Spleen (tissue), 11 donors: ENCODE measurements around the gene OR1L8. TPM values are rescaled to one million over a fixed set of nuclear protein-coding genes. Genes with fewer than 3 reads are reported as not detected.

Source experiments
- DNase-seq: peaks from one replicate; pipeline ENCODE4 v3.0.0-alpha.2; 2020
- H3K27ac ChIP-seq, 8 donors: fragments of 200-600 bp; sonication (generic) in 7 of 8; 1 replicate in 4 of 8; 2 replicates in 4 of 8; pipeline versions ENCODE4 v1.5.0 to v1.8.0; 2016 to 2021; ENCODE audit warnings: inconsistent platforms in 4 of 8, mild to moderate bottlenecking in 4 of 8, moderate library complexity in 1 of 8
- H3K27me3 ChIP-seq, 7 donors: fragments of 200-600 bp; sonication (generic) in 6 of 7; replicated peaks in 1 of 7; 1 replicate in 4 of 7; 2 replicates in 3 of 7; pipeline versions ENCODE4 v1.5.0 to v1.8.0; 2016 to 2021; ENCODE audit warnings: inconsistent platforms in 3 of 7, mild to moderate bottlenecking in 1 of 7
- H3K36me3 ChIP-seq, 6 donors: fragments of 200-600 bp; sonication (generic) in 5 of 6; 1 replicate in 4 of 6; 2 replicates in 2 of 6; pipeline versions ENCODE4 v1.5.0 to v1.8.0; 2016 to 2021; ENCODE audit warnings: inconsistent platforms in 2 of 6
- H3K4me1 ChIP-seq, 6 donors: fragments of 200-600 bp; sonication (generic) in 5 of 6; 1 replicate in 3 of 6; 2 replicates in 3 of 6; pipeline versions ENCODE4 v1.5.0 to v1.8.0; 2016 to 2021; ENCODE audit warnings: inconsistent platforms in 3 of 6
- H3K4me3 ChIP-seq, 8 donors: fragments of 200-600 bp; sonication (generic) in 7 of 8; 1 replicate in 4 of 8; 2 replicates in 4 of 8; pipeline versions ENCODE4 v1.5.0 to v1.8.0; 2016 to 2021; ENCODE audit warnings: inconsistent platforms in 4 of 8, mild to moderate bottlenecking in 4 of 8, moderate library complexity in 2 of 8
- H3K9me3 ChIP-seq, 8 donors: fragments of 200-600 bp; sonication (generic) in 7 of 8; 1 replicate in 4 of 8; 2 replicates in 4 of 8; pipeline versions ENCODE4 v1.5.0 to v1.8.0; 2016 to 2021; ENCODE audit warnings: inconsistent platforms in 4 of 8
- CTCF ChIP-seq, 11 experiments: fragments of 200-600 bp in 7 of 11; fragments of 450-650 bp in 4 of 11; sonication (generic) in 4 of 11; IDR thresholded peaks in 8 of 11; conservative IDR thresholded peaks in 3 of 11; 1 replicate in 7 of 11; 2 replicates in 4 of 11; pipeline versions ENCODE4 v1.4.0 to v1.8.0; 2016 to 2021; ENCODE audit warnings: antibody characterized with exemption in 11 of 11, inconsistent platforms in 4 of 11, mild to moderate bottlenecking in 1 of 11
- POLR2A ChIP-seq, 3 donors: fragments of 450-650 bp; IDR thresholded peaks; one replicate each; pipeline ENCODE4 v1.5.1; 2017; ENCODE audit warnings: antibody characterized with exemption in 3 of 3, mild to moderate bottlenecking in 1 of 3
- POLR2AphosphoS5 ChIP-seq, 3 donors: sonication (generic); formaldehyde crosslinking; IDR thresholded peaks; one replicate each; pipeline ENCODE4 v1.5.1; 2017; ENCODE audit warnings: antibody characterized with exemption in 3 of 3
- WGBS, 5 donors: extraction: QIAGEN DNeasy Blood & Tissue Kit in 3 of 5; methylation state at CpG; one replicate each; pipeline versions ENCODE4 v1.1.5 to v1.1.7; 2013 to 2018; 5-methylcytosine and 5-hydroxymethylcytosine counted together
- intact Hi-C: fragments of 100-400 bp; cut with DNase I; formaldehyde crosslinking; loops from one replicate; pipeline ENCODE4 v1.15.0; 2023; ENCODE audit warnings: low total_unique reads
- polyA plus RNA-seq, 3 donors: library from polyadenylated mRNA; stranded (reverse); fragments of 200-250 nt; gene quantifications; one replicate each; pipeline ENCODE4 v1.2.1, GENCODE V29; 2013
- total RNA-seq, 7 donors: library from RNA; depleted of rRNA in 3 of 7; stranded (reverse); fragments of >200 nt in 3 of 7; fragmentation: NEBNext Ultra II Directional in 4 of 7; extraction: Animal tissue kit (Norgen Biotek cat#: 25700) in 4 of 7; gene quantifications; one replicate each; pipeline versions ENCODE4 v1.1.0 to v1.2.1, GENCODE V29; 2016 to 2021
- donor health status: healthy with polysubstance abuse.
- donor health status: DM: no; HTN: no; CAD: no; lungs with moderate emphysema.
- donor health status: DM: no; HTN: no; CAD: no.
- donor health status: Bipolar disorder and iron deficiency.
- donor health status: healthy.
- donor health status: DM: no; HTN: no; CAD: no.
- donor health status: DM: yes; HTN: yes; CAD: no.

Gene OR1L8
- total and polyA plus RNA-seq, 10 donors, result 0.17 to 1.6 (median 0.68) TPM; not detected in 1

- H3K9me3 ChIP-seq, result no peaks in the 10 kb centered on the region
- TF ChIP-seq POLR2A (IDR thresholded peaks at IDR 0.05), result no peak
- no peak for TF ChIP-seq POLR2AphosphoS5 (IDR thresholded peaks at IDR 0.05)
- no peak for TF ChIP-seq CTCF (IDR thresholded peaks at IDR 0.05 in 8 of 11, conservative IDR thresholded peaks at IDR 0.05 in 3 of 11)
- 57 to 65% (median 60%) methylated on average over 2 of the region's 2 CpGs for WGBS, 5 donors
- H3K27ac ChIP-seq, result no peak overlapping the region
- no peaks in the 10 kb centered on the region for H3K4me1 ChIP-seq
- peaks cover 0 to 9% (median 0%) of the 10 kb centered on the region in 7 donors for H3K27me3 ChIP-seq
- no peak overlapping the region for H3K4me3 ChIP-seq
- no peak for DNase-seq
- intact Hi-C loops, result no loop called here
- H3K36me3 ChIP-seq, result no peaks in the 10 kb centered on the region
Measured at GRCh38 chr9:122518226-122518625, 65.0 kb downstream of the OR1L8 start.

Other genes starting within 250 kb of the OR1L8 start
- gene PTGS1, start 212.4 kb downstream of the OR1L8 start, total RNA-seq, result 10 to 100 TPM; 13.6 to 18.6 (median 15.3) TPM
- 1 to 10 TPM; 2.8 to 5.9 (median 4.9) TPM for gene PTGS1, start 212.4 kb downstream of the OR1L8 start, polyA plus RNA-seq
- gene OR1J1, start 105.5 kb downstream of the OR1L8 start, total RNA-seq, result not detected
- gene OR1J1, start 105.5 kb downstream of the OR1L8 start, polyA plus RNA-seq, result not detected
- not detected for gene OR1J2, start 72.6 kb downstream of the OR1L8 start, total RNA-seq
- gene OR1J2, start 72.6 kb downstream of the OR1L8 start, polyA plus RNA-seq, result not detected
- gene OR1J4, start 64.2 kb downstream of the OR1L8 start, total RNA-seq, result not detected
- gene OR1J4, start 64.2 kb downstream of the OR1L8 start, polyA plus RNA-seq, result not detected
- gene OR1N1, start 56.1 kb downstream of the OR1L8 start, total RNA-seq, result not detected
- gene OR1N1, start 56.1 kb downstream of the OR1L8 start, polyA plus RNA-seq, result not detected
- gene OR1N2, start 30.3 kb downstream of the OR1L8 start, total RNA-seq, result not detected
- gene OR1N2, start 30.3 kb downstream of the OR1L8 start, polyA plus RNA-seq, result not detected
- gene OR1Q1, start 31.4 kb upstream of the OR1L8 start, total RNA-seq, result not detected
- not detected for gene OR1Q1, start 31.4 kb upstream of the OR1L8 start, polyA plus RNA-seq
- gene OR1B1, start 74.2 kb upstream of the OR1L8 start, total RNA-seq, result under 1 TPM in 1 of 7 donors, not detected in 6; 0.60 TPM
- gene OR1B1, start 74.2 kb upstream of the OR1L8 start, polyA plus RNA-seq, result not detected
- gene OR1L1, start 78.3 kb upstream of the OR1L8 start, total RNA-seq, result not detected
- gene OR1L1, start 78.3 kb upstream of the OR1L8 start, polyA plus RNA-seq, result not detected
- gene OR1L3, start 91.7 kb upstream of the OR1L8 start, total RNA-seq, result not detected
- not detected for gene OR1L3, start 91.7 kb upstream of the OR1L8 start, polyA plus RNA-seq
- gene OR1L4, start 140.6 kb upstream of the OR1L8 start, total RNA-seq, result not detected
- not detected for gene OR1L4, start 140.6 kb upstream of the OR1L8 start, polyA plus RNA-seq
- not detected for gene OR1L6, start 158.9 kb upstream of the OR1L8 start, total RNA-seq
- gene OR1L6, start 158.9 kb upstream of the OR1L8 start, polyA plus RNA-seq, result not detected
- gene OR5C1, start 205.5 kb upstream of the OR1L8 start, total RNA-seq, result not detected
- not detected for gene OR5C1, start 205.5 kb upstream of the OR1L8 start, polyA plus RNA-seq
- not detected for gene OR1K1, start 216.7 kb upstream of the OR1L8 start, total RNA-seq
- not detected for gene OR1K1, start 216.7 kb upstream of the OR1L8 start, polyA plus RNA-seq
- 10 to 100 TPM; 15.7 to 25.5 (median 22.6) TPM for gene PDCL, start 245.2 kb upstream of the OR1L8 start, total RNA-seq
- gene PDCL, start 245.2 kb upstream of the OR1L8 start, polyA plus RNA-seq, result 10 to 100 TPM in 1 of 3 donors, 1 to 10 TPM in 2; 6.8 to 11.5 (median 8.8) TPM